HL-60 (cell line): Measurements from ENCODE around the gene PAPPA2.

Experiments
- DNase-seq, 2 experiments: peaks; one replicate each; pipeline ENCODE4 v3.0.0-alpha.2; 2010 to 2020; ENCODE audit warnings: low read depth in 1 of 2, low spot score in 1 of 2
- H3K27ac ChIP-seq: fragments of 250-450 bp; sonication (Bioruptor Pico); replicated peaks from 2 replicates; pipeline ENCODE4 v1.5.1; 2020; ENCODE audit warnings: mild to moderate bottlenecking, moderate library complexity
- H3K27me3 ChIP-seq: fragments of 250-450 bp; sonication (Bioruptor Pico); 2 replicates; pipeline ENCODE4 v1.5.1; 2021; ENCODE audit warnings: mild to moderate bottlenecking, moderate library complexity; ENCODE audit not compliant: insufficient read depth, poor library complexity, severe bottlenecking
- H3K4me3 ChIP-seq: replicated peaks from 2 replicates; pipeline ENCODE4 v1.5.1; 2011; ENCODE audit warnings: mild to moderate bottlenecking, control low read depth, low read length; ENCODE audit not compliant: insufficient read depth
- CTCF ChIP-seq: IDR thresholded peaks from one replicate; pipeline ENCODE4 v1.5.1; 2011; ENCODE audit warnings: low read length, control low read depth, inconsistent platforms; ENCODE audit not compliant: insufficient read depth
- GABPA ChIP-seq: IDR thresholded peaks from 2 replicates; pipeline ENCODE4 v1.6.1; 2012; ENCODE audit warnings: low read depth
- POLR2AphosphoS5 ChIP-seq: IDR thresholded peaks from 2 replicates; pipeline ENCODE4 v1.6.1; 2012; ENCODE audit warnings: low read depth
- REST ChIP-seq: IDR thresholded peaks from 2 replicates; pipeline ENCODE4 v1.6.1; 2012; ENCODE audit warnings: low read depth; ENCODE audit not compliant: insufficient replicate concordance
- SPI1 ChIP-seq: IDR thresholded peaks from 2 replicates; pipeline ENCODE4 v1.6.1; 2012; ENCODE audit warnings: low read depth, mild to moderate bottlenecking, borderline replicate concordance

The PAPPA2 gene

GRCh38 chr1:176733661-176734060 is 270.7 kb downstream of the PAPPA2 start:
- H3K27ac ChIP-seq = no peak overlapping the region
- no peak for DNase-seq
- no peak for TF ChIP-seq SPI1
- no peak for TF ChIP-seq REST
- TF ChIP-seq CTCF = no peak
- no peak for TF ChIP-seq POLR2AphosphoS5
- TF ChIP-seq GABPA = no peak
- peaks cover 2% of the 10 kb centered on the region for H3K27me3 ChIP-seq
- H3K4me3 ChIP-seq = no peak overlapping the region

- DNase-seq = no peak
- Histone ChIP-seq H3K27ac (no peak overlapping the region), H3K27me3 (peaks cover 2% of the 10 kb centered on the region), H3K4me3 (no peak overlapping the region)
- TF ChIP-seq CTCF (no peak), POLR2AphosphoS5 (no peak), GABPA (no peak), REST (no peak), SPI1 (no peak)
Observed at GRCh38 chr1:176735201-176735600, 272.2 kb downstream of the PAPPA2 start.

- no peak for TF ChIP-seq SPI1
- TF ChIP-seq POLR2AphosphoS5 = no peak
- no peak for TF ChIP-seq CTCF
- TF ChIP-seq REST = no peak
- no peak for TF ChIP-seq GABPA
- no peak for DNase-seq
Observed at GRCh38 chr1:176736015-176736414, 273.0 kb downstream of the PAPPA2 start.

More at GRCh38 chr1:176736015-176736414, 273.0 kb downstream of the PAPPA2 start:
- no peak overlapping the region for H3K27ac ChIP-seq
- H3K4me3 ChIP-seq = no peak overlapping the region
- H3K27me3 ChIP-seq = peaks cover 2% of the 10 kb centered on the region
